MM.1S (cell line): ENCODE data around the gene GOLGA3.

Source experiments
- DNase-seq: peaks from one replicate; pipeline ENCODE4 v3.0.0-alpha.2; 2015
- H2AFZ ChIP-seq: fragments of 300-600 bp; sonication (generic); 2 replicates; pipeline ENCODE4 v1.6.0; 2016; ENCODE audit warnings: antibody characterized with exemption, low read length
- H3F3A ChIP-seq: fragments of 300-600 bp; sonication (generic); 2 replicates; pipeline ENCODE4 v1.6.1; 2016; ENCODE audit warnings: mild to moderate bottlenecking, antibody characterized with exemption, low read length, moderate library complexity, mixed read lengths; ENCODE audit not compliant: insufficient read depth
- H3K27ac ChIP-seq: fragments of 300-600 bp; sonication (generic); 2 replicates; pipeline ENCODE4 v1.5.1; 2016; ENCODE audit warnings: mild to moderate bottlenecking, low read length
- H3K27me3 ChIP-seq: fragments of 300-600 bp; sonication (generic); replicated peaks from 2 replicates; pipeline ENCODE4 v1.6.0; 2016; ENCODE audit warnings: low read length; ENCODE audit not compliant: insufficient read depth
- H3K36me3 ChIP-seq: fragments of 300-600 bp; sonication (generic); replicated peaks from 2 replicates; pipeline ENCODE4 v1.6.1; 2016; ENCODE audit warnings: mild to moderate bottlenecking, low read length, mixed read lengths; ENCODE audit not compliant: insufficient read depth
- H3K4me1 ChIP-seq: fragments of 300-600 bp; sonication (generic); 2 replicates; pipeline ENCODE4 v1.6.1; 2016; ENCODE audit warnings: low read length, mixed read lengths
- H3K4me2 ChIP-seq: fragments of 300-600 bp; sonication (generic); 2 replicates; pipeline ENCODE4 v1.6.0; 2016; ENCODE audit warnings: low read depth, low read length
- H3K4me3 ChIP-seq: fragments of 300-600 bp; sonication (generic); 2 replicates; pipeline ENCODE4 v1.5.1; 2016; ENCODE audit warnings: low read length, mixed read lengths
- H3K79me2 ChIP-seq: fragments of 300-600 bp; sonication (generic); 2 replicates; pipeline ENCODE4 v1.6.1; 2016; ENCODE audit warnings: mixed run types, low read length, mixed read lengths
- H3K9ac ChIP-seq: fragments of 300-600 bp; sonication (generic); 2 replicates; pipeline ENCODE4 v1.6.1; 2016; ENCODE audit warnings: low read length, mixed read lengths
- H3K9me2 ChIP-seq: fragments of 300-600 bp; sonication (generic); replicated peaks from 2 replicates; pipeline ENCODE4 v1.6.1; 2016; ENCODE audit warnings: mild to moderate bottlenecking, low read length, mixed read lengths; ENCODE audit not compliant: insufficient read depth
- H3K9me3 ChIP-seq: fragments of 300-600 bp; sonication (generic); replicated peaks from 2 replicates; pipeline ENCODE4 v1.6.1; 2016; ENCODE audit warnings: mild to moderate bottlenecking, low read length, mixed read lengths; ENCODE audit not compliant: insufficient read depth
- H4K20me1 ChIP-seq: fragments of 300-600 bp; sonication (generic); 2 replicates; pipeline ENCODE4 v1.6.1; 2016; ENCODE audit warnings: mild to moderate bottlenecking, low read length, moderate library complexity, mixed read lengths; ENCODE audit not compliant: insufficient read depth
- EZH2 ChIP-seq: fragments of 300-600 bp; sonication (generic); optimal IDR thresholded peaks from 2 replicates; pipeline ENCODE3; 2017; ENCODE audit warnings: low read depth, mild to moderate bottlenecking, antibody characterized with exemption, low read length, mixed read lengths
- EZH2phosphoT487 ChIP-seq: fragments of 300-600 bp; sonication (generic); IDR thresholded peaks from 2 replicates; pipeline ENCODE4 v1.6.1; 2018; ENCODE audit warnings: antibody characterized with exemption, low read length
- TF ChIP-seq, protein P1 (sequence below): fragments of 300-600 bp; sonication (generic); IDR thresholded peaks from 2 replicates; pipeline ENCODE4 v1.5.1; 2016; ENCODE audit warnings: antibody characterized with exemption, low read length, mixed read lengths

The GOLGA3 gene

DNA sequence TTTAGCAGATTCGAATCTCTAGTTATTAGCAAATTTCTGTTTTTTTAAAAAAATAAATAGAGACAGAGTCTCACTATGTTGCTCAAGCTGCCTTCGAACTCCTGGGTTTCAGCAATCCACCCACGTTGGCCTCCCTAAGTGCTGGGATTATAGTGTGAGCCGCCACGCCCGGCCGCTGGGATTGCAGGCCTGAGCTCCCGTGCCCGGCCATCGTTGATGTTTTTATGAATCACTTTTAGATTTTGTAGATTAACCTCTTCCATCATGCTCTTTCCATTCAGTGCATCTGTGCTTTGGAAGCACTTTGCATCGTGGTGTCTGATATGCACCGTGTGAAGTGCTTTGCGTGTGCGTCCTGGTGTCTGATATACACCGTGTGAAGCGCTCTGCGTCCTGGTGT lies 97.1 kb downstream of the GOLGA3 start:
- Histone ChIP-seq H3K4me2 (no peak overlapping the region), H2AFZ (no peak overlapping the region), H4K20me1 (no peaks in the 10 kb centered on the region), H3K4me3 (no peak overlapping the region), H3K27ac (no peak overlapping the region), H3K9ac (no peak overlapping the region), H3K9me2 (no peaks in the 10 kb centered on the region), H3K36me3 (no peaks in the 10 kb centered on the region; the same call in 1 of the 2 replicates), H3K9me3 (no peaks in the 10 kb centered on the region), H3F3A (no peaks in the 10 kb centered on the region), H3K4me1 (no peaks in the 10 kb centered on the region), H3K27me3 (no peaks in the 10 kb centered on the region), H3K79me2 (no peaks in the 10 kb centered on the region)
- DNase-seq: no peak
- TF ChIP-seq, protein P1, sequence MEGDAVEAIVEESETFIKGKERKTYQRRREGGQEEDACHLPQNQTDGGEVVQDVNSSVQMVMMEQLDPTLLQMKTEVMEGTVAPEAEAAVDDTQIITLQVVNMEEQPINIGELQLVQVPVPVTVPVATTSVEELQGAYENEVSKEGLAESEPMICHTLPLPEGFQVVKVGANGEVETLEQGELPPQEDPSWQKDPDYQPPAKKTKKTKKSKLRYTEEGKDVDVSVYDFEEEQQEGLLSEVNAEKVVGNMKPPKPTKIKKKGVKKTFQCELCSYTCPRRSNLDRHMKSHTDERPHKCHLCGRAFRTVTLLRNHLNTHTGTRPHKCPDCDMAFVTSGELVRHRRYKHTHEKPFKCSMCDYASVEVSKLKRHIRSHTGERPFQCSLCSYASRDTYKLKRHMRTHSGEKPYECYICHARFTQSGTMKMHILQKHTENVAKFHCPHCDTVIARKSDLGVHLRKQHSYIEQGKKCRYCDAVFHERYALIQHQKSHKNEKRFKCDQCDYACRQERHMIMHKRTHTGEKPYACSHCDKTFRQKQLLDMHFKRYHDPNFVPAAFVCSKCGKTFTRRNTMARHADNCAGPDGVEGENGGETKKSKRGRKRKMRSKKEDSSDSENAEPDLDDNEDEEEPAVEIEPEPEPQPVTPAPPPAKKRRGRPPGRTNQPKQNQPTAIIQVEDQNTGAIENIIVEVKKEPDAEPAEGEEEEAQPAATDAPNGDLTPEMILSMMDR: no peak
- no peak for TF ChIP-seq EZH2phosphoT487
- TF ChIP-seq EZH2: no peak

DNA sequence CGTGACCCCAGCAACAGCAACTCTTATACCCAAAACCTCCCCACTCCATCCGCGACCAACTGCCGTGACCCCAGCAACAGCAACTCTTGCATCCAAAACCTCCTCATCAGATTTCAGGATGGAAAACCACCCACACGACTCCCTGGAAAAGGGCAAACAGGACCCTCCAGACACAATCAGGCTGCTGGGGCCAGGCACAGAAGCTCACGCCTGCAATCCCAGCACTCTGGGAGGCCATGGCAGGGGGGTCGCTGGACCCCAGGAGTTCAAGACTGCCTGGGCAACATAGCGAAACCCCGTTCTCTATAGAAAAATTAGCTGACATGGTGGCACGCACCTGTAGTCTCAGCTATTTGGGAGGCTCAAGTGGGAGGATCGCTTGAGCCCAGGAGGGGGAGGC lies 98.3 kb downstream of the GOLGA3 start:
- no peaks in the 10 kb centered on the region for H3K27me3 ChIP-seq
- no peak overlapping the region for H3K9ac ChIP-seq
- no peaks in the 10 kb centered on the region for H4K20me1 ChIP-seq
- H3K9me2 ChIP-seq: no peaks in the 10 kb centered on the region
- no peak for DNase-seq
- H3K36me3 ChIP-seq: no peaks in the 10 kb centered on the region; the same call in 1 of the 2 replicates
- H3K4me2 ChIP-seq: no peak overlapping the region
- no peak overlapping the region for H3K27ac ChIP-seq
- no peak overlapping the region for H2AFZ ChIP-seq
- no peak overlapping the region for H3K4me3 ChIP-seq
- H3K79me2 ChIP-seq: no peaks in the 10 kb centered on the region
- TF ChIP-seq EZH2phosphoT487: no peak
- no peak for TF ChIP-seq EZH2
- TF ChIP-seq, protein P1: no peak
- H3F3A ChIP-seq: no peaks in the 10 kb centered on the region
- H3K9me3 ChIP-seq: no peaks in the 10 kb centered on the region
- H3K4me1 ChIP-seq: no peaks in the 10 kb centered on the region

DNA sequence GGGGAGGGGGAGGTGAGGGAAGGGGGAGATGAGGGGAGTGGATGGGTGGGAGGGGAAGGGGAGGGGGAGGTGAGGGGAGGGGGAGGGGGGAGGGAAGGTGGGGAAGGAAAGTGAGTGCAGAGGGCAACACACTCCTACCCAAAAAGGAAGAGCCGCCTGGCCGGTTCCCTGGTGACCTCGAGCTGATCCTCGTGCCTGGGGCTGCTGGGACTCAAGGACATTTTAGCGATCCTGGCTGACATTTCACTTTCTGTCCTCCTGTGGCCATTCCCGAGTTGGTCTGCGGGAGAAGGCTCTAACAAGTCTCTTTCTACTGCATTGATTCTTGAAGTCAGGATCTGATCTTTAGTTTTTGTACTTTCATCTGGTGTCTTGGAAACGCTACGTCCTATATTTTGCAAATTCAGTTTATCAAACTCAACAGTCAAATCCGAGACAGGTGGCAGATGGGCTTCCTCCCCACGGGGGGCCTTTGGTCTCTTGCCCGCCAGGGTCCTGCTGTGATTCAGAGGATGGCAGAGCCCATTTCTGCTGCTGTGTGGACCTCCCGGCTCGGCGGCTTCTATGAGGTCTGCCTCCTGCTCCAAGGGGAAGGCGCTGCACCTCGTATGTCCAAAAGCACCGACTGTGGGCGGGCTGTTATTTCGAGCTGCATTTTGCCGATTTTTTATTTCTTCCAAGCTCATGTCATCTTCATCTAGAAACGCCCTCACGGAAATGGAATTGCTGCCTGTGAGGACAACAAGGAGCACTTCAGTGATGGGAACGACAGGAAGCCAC lies 98.9 kb downstream of the GOLGA3 start:
- DNase-seq: no peak
- Histone ChIP-seq H3K9me2 (no peaks in the 10 kb centered on the region), H3K79me2 (no peaks in the 10 kb centered on the region), H3K4me3 (no peak overlapping the region), H3K27ac (no peak overlapping the region), H3K4me1 (no peaks in the 10 kb centered on the region), H2AFZ (no peak overlapping the region), H3K9ac (no peak overlapping the region), H3K9me3 (no peaks in the 10 kb centered on the region), H4K20me1 (no peaks in the 10 kb centered on the region), H3K36me3 (no peaks in the 10 kb centered on the region; the same call in 1 of the 2 replicates), H3K4me2 (no peak overlapping the region), H3K27me3 (no peaks in the 10 kb centered on the region), H3F3A (no peaks in the 10 kb centered on the region)
- TF ChIP-seq, protein P1: no peak
- TF ChIP-seq EZH2phosphoT487: no peak
- TF ChIP-seq EZH2: no peak
